Stimulated activated effector memory CD8-positive, alpha-beta T cell treated with anti-CD3 and anti-CD28 coated beads, Interleukin-12 subunit alpha, Interleukin-12 subunit beta, amount 100 ng/mL, for 72 hours (primary cell): ENCODE results near the gene GLT8D1.
A peak's percentile ranks its signal among the peaks of the same experiment; 100 is the strongest.

ENCODE experiments used
- ATAC-seq: fragments of 150-1000 bp; cut with Tn5 transposase; 2 replicates; pipeline ENCODE4 v1.10.0; 2021
- DNase-seq, 2 donors: peaks; one replicate each; pipeline ENCODE4 v3.0.0; 2021 to 2022; ENCODE audit warnings: low spot score in 2 of 2
- H3K27ac Mint-ChIP-seq: one replicate; pipeline ENCODE4 v1.8.0; 2022; ENCODE audit warnings: mild to moderate bottlenecking, mixed read lengths
- H3K36me3 Mint-ChIP-seq: one replicate; pipeline ENCODE4 v1.8.0; 2022; ENCODE audit warnings: mild to moderate bottlenecking, mixed read lengths
- H3K4me1 Mint-ChIP-seq: one replicate; pipeline ENCODE4 v1.8.0; 2022; ENCODE audit warnings: mixed read lengths
- H3K4me3 Mint-ChIP-seq: one replicate; pipeline ENCODE4 v1.8.0; 2022; ENCODE audit warnings: mild to moderate bottlenecking, mixed read lengths
- H3K9me3 Mint-ChIP-seq: one replicate; pipeline ENCODE4 v1.8.0; 2022; ENCODE audit warnings: mixed read lengths

The GLT8D1 gene

GRCh38 chr3:52671676-52672075, 33.9 kb downstream of the GLT8D1 start:
- H3K36me3 Mint-ChIP-seq = peaks cover 100% of the 10 kb centered on the region
- peaks cover 35% of the 10 kb centered on the region for H3K4me1 Mint-ChIP-seq
- DNase-seq (no peak), ATAC-seq (no peak)
- H3K9me3 Mint-ChIP-seq = no peaks in the 10 kb centered on the region
- peak overlapping the region; percentile 55 for H3K4me3 Mint-ChIP-seq
- peak overlapping the region; percentile 93 for H3K27ac Mint-ChIP-seq

- Mint-ChIP-seq H3K9me3 (no peaks in the 10 kb centered on the region), H3K4me3 (peak overlapping the region; percentile 55), H3K36me3 (peaks cover 100% of the 10 kb centered on the region), H3K27ac (peak overlapping the region; percentile 93), H3K4me1 (peaks cover 30% of the 10 kb centered on the region)
- peak; percentile 96 for ATAC-seq
- DNase-seq = peak; percentile 20 to 78
Measured at GRCh38 chr3:52670621-52671521, 34.7 kb downstream of the GLT8D1 start.

- Mint-ChIP-seq H3K4me3 (no peak overlapping the region), H3K27ac (peak overlapping the region; percentile 40), H3K9me3 (no peaks in the 10 kb centered on the region), H3K36me3 (peaks cover 100% of the 10 kb centered on the region), H3K4me1 (no peaks in the 10 kb centered on the region)
- ATAC-seq (no peak), DNase-seq (no peak)
Measured at GRCh38 chr3:52663098-52663497, 42.5 kb downstream of the GLT8D1 start.

GRCh38 chr3:52660046-52660445, 45.5 kb downstream of the GLT8D1 start:
- ATAC-seq (no peak), DNase-seq (no peak)
- Mint-ChIP-seq H3K36me3 (peaks cover 100% of the 10 kb centered on the region), H3K9me3 (no peaks in the 10 kb centered on the region), H3K4me1 (peaks cover 6% of the 10 kb centered on the region), H3K4me3 (no peak overlapping the region), H3K27ac (no peak overlapping the region)

- Mint-ChIP-seq H3K4me3 (no peak overlapping the region), H3K9me3 (no peaks in the 10 kb centered on the region), H3K4me1 (peaks cover 6% of the 10 kb centered on the region), H3K36me3 (peaks cover 100% of the 10 kb centered on the region), H3K27ac (peak overlapping the region; percentile 53)
- DNase-seq (no peak), ATAC-seq (no peak)
Measured at GRCh38 chr3:52655895-52656294, 49.7 kb downstream of the GLT8D1 start.

- H3K4me1 Mint-ChIP-seq = peaks cover 6% of the 10 kb centered on the region
- DNase-seq (no peak), ATAC-seq (no peak)
- H3K36me3 Mint-ChIP-seq = peaks cover 100% of the 10 kb centered on the region
- no peak overlapping the region for H3K4me3 Mint-ChIP-seq
- no peaks in the 10 kb centered on the region for H3K9me3 Mint-ChIP-seq
- no peak overlapping the region for H3K27ac Mint-ChIP-seq
Measured at GRCh38 chr3:52651592-52651991, 54.0 kb downstream of the GLT8D1 start.

- Mint-ChIP-seq H3K27ac (peak overlapping the region; percentile 36), H3K4me3 (no peak overlapping the region), H3K9me3 (no peaks in the 10 kb centered on the region), H3K36me3 (peaks cover 100% of the 10 kb centered on the region), H3K4me1 (no peaks in the 10 kb centered on the region)
- no peak for ATAC-seq
- no peak for DNase-seq
Measured at GRCh38 chr3:52650439-52650838, 55.2 kb downstream of the GLT8D1 start.

GRCh38 chr3:52649461-52650210, 56.0 kb downstream of the GLT8D1 start:
- Mint-ChIP-seq H3K36me3 (peaks cover 100% of the 10 kb centered on the region), H3K9me3 (no peaks in the 10 kb centered on the region), H3K4me3 (no peak overlapping the region), H3K4me1 (no peaks in the 10 kb centered on the region), H3K27ac (peak overlapping the region; percentile 36)
- DNase-seq = no peak
- no peak for ATAC-seq

GRCh38 chr3:52645549-52645948, 60.0 kb downstream of the GLT8D1 start:
- Mint-ChIP-seq H3K36me3 (peaks cover 98% of the 10 kb centered on the region), H3K4me3 (no peak overlapping the region), H3K4me1 (no peaks in the 10 kb centered on the region), H3K9me3 (no peaks in the 10 kb centered on the region), H3K27ac (peak overlapping the region; percentile 44)
- DNase-seq (no peak), ATAC-seq (no peak)
